ENCODE measurements around the gene IDH2.

Gene IDH2

GRCh38 chr15:90064911-90065681, 37.2 kb downstream of the IDH2 start:
- DNase-seq = no peak

- DNase-seq = no peak
These were observed 38.5 kb downstream of the IDH2 start for GRCh38 chr15:90063770-90064247.

- peak; percentile 67 for DNase-seq
These were observed 39.1 kb downstream of the IDH2 start for GRCh38 chr15:90062973-90063769.

GRCh38 chr15:90062462-90062932, 39.8 kb downstream of the IDH2 start:
- peak; percentile 72 for DNase-seq

- DNase-seq = no peak
These were observed 40.2 kb downstream of the IDH2 start for GRCh38 chr15:90062023-90062442.

- no peak for DNase-seq
These were observed 41.5 kb downstream of the IDH2 start for GRCh38 chr15:90060797-90061196.

- no peak for DNase-seq
These were observed 42.9 kb downstream of the IDH2 start for GRCh38 chr15:90059208-90059985.

- no peak for DNase-seq
These were observed 43.5 kb downstream of the IDH2 start for GRCh38 chr15:90058775-90059174.

GRCh38 chr15:90058308-90058707, 44.0 kb downstream of the IDH2 start:
- no peak for DNase-seq

- no peak for DNase-seq
These were observed 45.7 kb downstream of the IDH2 start for GRCh38 chr15:90056529-90056928.

- DNase-seq = no peak
These were observed 47.1 kb downstream of the IDH2 start for GRCh38 chr15:90055182-90055581.

GRCh38 chr15:90054618-90055097, 47.6 kb downstream of the IDH2 start:
- DNase-seq = no peak

- DNase-seq = no peak
These were observed 48.4 kb downstream of the IDH2 start for GRCh38 chr15:90053685-90054466.

GRCh38 chr15:90051874-90052273, 50.4 kb downstream of the IDH2 start:
- DNase-seq = no peak

GRCh38 chr15:90049666-90050604, 52.3 kb downstream of the IDH2 start:
- DNase-seq = no peak

GRCh38 chr15:90049030-90049429, 53.2 kb downstream of the IDH2 start:
- no peak for DNase-seq

GRCh38 chr15:90047956-90048575, 54.2 kb downstream of the IDH2 start:
- no peak for DNase-seq

GRCh38 chr15:90046911-90047392, 55.3 kb downstream of the IDH2 start:
- DNase-seq = no peak

- DNase-seq = no peak
These were observed 56.0 kb downstream of the IDH2 start for GRCh38 chr15:90046289-90046688.

GRCh38 chr15:90044916-90045371, 57.3 kb downstream of the IDH2 start:
- DNase-seq = no peak
